DND-41 (cell line): ENCODE results near the gene OVOL1.

Experiments used
- ATAC-seq: fragments of 200-7000 bp; cut with Tn5 transposase; 3 replicates; pipeline ENCODE4 v1.9.1; 2021; ENCODE audit warnings: low read depth; ENCODE audit not compliant: insufficient read depth
- DNase-seq: peaks from one replicate; pipeline ENCODE4 v3.0.0-alpha.2; 2020
- H2AFZ ChIP-seq: 2 replicates; pipeline ENCODE4 v1.6.0; 2012; ENCODE audit warnings: low read depth, low read length
- H3K27ac ChIP-seq: 2 replicates; pipeline ENCODE4 v1.5.1; 2012; ENCODE audit warnings: low read length, inconsistent platforms
- H3K27me3 ChIP-seq: fragments of 200-600 bp; sonication (generic); 2 replicates; pipeline ENCODE4 v1.6.0; 2012; ENCODE audit warnings: low read length, mild to moderate bottlenecking, inconsistent platforms; ENCODE audit not compliant: insufficient read depth, poor library complexity
- H3K36me3 ChIP-seq: 2 replicates; pipeline ENCODE4 v1.5.1; 2012; ENCODE audit warnings: low read length, inconsistent platforms; ENCODE audit not compliant: insufficient read depth
- H3K4me1 ChIP-seq: 2 replicates; pipeline ENCODE4 v1.5.1; 2012; ENCODE audit warnings: mild to moderate bottlenecking, low read length; ENCODE audit not compliant: insufficient read depth
- H3K4me2 ChIP-seq: 2 replicates; pipeline ENCODE4 v1.6.0; 2012; ENCODE audit warnings: mild to moderate bottlenecking, moderate library complexity, low read length, inconsistent platforms; ENCODE audit not compliant: insufficient read depth
- H3K4me3 ChIP-seq, 2 experiments: fragments of 200-600 bp in 1 of 2; shearing (Covaris generic) in 1 of 2; 2 replicates each; pipeline ENCODE4 v1.5.1; 2012 to 2016; ENCODE audit warnings: inconsistent platforms in 2 of 2, low read length in 2 of 2, mild to moderate bottlenecking in 2 of 2, low read depth in 1 of 2, moderate library complexity in 1 of 2
- H3K79me2 ChIP-seq: 2 replicates; pipeline ENCODE4 v1.6.0; 2012; ENCODE audit warnings: low read length, inconsistent platforms; ENCODE audit not compliant: insufficient read depth
- H3K9ac ChIP-seq: 2 replicates; pipeline ENCODE4 v1.6.0; 2012; ENCODE audit warnings: low read depth, mild to moderate bottlenecking, inconsistent platforms, low read length, moderate library complexity
- H3K9me3 ChIP-seq: 2 replicates; pipeline ENCODE4 v1.5.1; 2012; ENCODE audit warnings: low read length, moderate library complexity, mild to moderate bottlenecking, inconsistent platforms; ENCODE audit not compliant: insufficient read depth, severe bottlenecking
- H4K20me1 ChIP-seq: 2 replicates; pipeline ENCODE4 v1.6.0; 2012; ENCODE audit warnings: low read length; ENCODE audit not compliant: insufficient read depth
- EZH2 ChIP-seq: IDR thresholded peaks from 3 replicates; pipeline ENCODE4 v1.6.1; 2012; ENCODE audit warnings: borderline replicate concordance, low read depth, mild to moderate bottlenecking, moderate library complexity, low read length, inconsistent platforms; ENCODE audit not compliant: severe bottlenecking
- TF ChIP-seq, protein P1 (sequence below): IDR thresholded peaks from 2 replicates; pipeline ENCODE4 v1.5.1; 2012; ENCODE audit warnings: borderline replicate concordance, low read length, moderate library complexity, mild to moderate bottlenecking; ENCODE audit not compliant: poor library complexity, severe bottlenecking; ENCODE audit errors: extremely low read depth

The OVOL1 gene

DNA sequence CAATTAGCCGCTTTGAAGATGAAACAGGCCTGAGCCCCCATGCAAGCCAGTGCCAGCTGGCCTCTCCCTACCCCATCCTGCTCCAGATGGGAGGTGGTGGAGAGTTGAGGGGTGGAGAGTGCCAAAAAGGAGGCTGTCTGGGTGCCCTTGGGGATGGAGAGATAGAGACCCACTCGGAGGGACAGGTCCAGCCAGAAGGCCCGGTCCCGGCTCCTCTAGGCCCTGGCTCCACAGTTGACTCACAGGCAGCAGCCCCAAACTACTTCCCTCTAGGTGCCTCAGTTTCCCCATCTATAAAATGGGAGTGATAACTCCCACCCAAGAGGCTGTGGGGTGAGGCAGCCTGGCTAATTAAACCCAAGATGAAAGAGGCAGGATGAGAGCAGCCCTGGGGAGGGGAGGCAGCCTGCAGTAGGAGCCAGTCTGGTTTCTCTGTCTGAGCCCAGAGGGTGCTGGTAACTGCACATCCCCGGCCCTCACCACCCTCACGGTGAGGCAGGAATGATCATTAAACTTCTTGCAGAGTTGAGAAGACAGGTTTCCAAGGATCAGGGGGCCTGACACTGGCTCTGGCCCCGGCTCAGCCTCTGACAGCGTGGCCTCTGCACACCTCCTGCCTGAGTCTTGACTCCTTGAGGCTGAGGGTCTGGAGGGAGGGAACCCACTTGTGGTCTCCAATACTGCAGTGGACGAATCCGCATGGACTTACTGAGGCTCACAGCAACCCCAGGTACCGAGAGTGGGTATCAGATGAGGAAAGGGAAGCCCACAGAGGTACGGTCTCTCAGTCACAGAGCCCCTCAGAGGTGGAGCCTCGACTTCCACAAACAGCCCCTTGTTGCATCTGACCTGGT, 4.7 kb upstream of the OVOL1 start:
- no peak for DNase-seq
- Histone ChIP-seq H3K4me1 (peaks cover 26% of the 10 kb centered on the region), H3K27me3 (no peaks in the 10 kb centered on the region), H3K9ac (peak overlapping the region; percentile 93; the same call in 1 of the 2 replicates), H3K27ac (no peak overlapping the region), H3K9me3 (no peaks in the 10 kb centered on the region), H3K4me2 (peak overlapping the region; percentile 97; the same call in 1 of the 2 replicates), H3K4me3 (0 out of 4 replicates have a peak overlapping the region, but pooled peaks of 1 of the 2 experiments have one; percentile 97), H2AFZ (no peak overlapping the region), H3K79me2 (peaks cover 19% of the 10 kb centered on the region), H3K36me3 (peaks cover 25% of the 10 kb centered on the region), H4K20me1 (peaks cover 25% of the 10 kb centered on the region)
- no peak for TF ChIP-seq EZH2
- TF ChIP-seq, protein P1, sequence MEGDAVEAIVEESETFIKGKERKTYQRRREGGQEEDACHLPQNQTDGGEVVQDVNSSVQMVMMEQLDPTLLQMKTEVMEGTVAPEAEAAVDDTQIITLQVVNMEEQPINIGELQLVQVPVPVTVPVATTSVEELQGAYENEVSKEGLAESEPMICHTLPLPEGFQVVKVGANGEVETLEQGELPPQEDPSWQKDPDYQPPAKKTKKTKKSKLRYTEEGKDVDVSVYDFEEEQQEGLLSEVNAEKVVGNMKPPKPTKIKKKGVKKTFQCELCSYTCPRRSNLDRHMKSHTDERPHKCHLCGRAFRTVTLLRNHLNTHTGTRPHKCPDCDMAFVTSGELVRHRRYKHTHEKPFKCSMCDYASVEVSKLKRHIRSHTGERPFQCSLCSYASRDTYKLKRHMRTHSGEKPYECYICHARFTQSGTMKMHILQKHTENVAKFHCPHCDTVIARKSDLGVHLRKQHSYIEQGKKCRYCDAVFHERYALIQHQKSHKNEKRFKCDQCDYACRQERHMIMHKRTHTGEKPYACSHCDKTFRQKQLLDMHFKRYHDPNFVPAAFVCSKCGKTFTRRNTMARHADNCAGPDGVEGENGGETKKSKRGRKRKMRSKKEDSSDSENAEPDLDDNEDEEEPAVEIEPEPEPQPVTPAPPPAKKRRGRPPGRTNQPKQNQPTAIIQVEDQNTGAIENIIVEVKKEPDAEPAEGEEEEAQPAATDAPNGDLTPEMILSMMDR = no peak
- ATAC-seq = no peak

DNA sequence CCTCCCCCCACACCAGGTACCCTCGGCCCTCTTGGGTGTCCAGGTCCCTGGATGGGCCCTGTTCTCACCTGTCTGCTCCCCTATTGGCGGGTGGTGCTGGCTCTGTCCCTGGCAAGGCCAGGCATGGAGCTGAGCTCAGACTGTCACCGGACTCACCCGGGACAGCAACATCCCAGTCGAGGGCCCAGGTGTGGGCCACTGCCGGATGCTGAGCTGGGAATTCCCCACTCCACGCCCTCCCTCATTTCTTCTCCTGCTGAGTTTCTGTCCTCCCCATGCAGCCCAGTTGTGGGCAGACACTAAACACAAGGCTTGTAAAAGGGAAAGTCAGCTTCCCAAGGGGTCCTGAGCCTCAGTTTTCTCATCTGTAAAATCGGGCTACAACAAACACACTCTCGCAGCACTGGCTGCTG, 4.0 kb upstream of the OVOL1 start:
- Histone ChIP-seq H3K4me3 (no peak overlapping the region), H3K9me3 (no peaks in the 10 kb centered on the region), H3K4me1 (peaks cover 26% of the 10 kb centered on the region), H3K27ac (no peak overlapping the region), H3K36me3 (peaks cover 18% of the 10 kb centered on the region), H3K27me3 (no peaks in the 10 kb centered on the region), H4K20me1 (peaks cover 19% of the 10 kb centered on the region), H3K79me2 (peaks cover 19% of the 10 kb centered on the region), H3K4me2 (no peak overlapping the region), H2AFZ (no peak overlapping the region), H3K9ac (no peak overlapping the region)
- no peak for DNase-seq
- no peak for ATAC-seq
- TF ChIP-seq, protein P1 = no peak
- TF ChIP-seq EZH2 = no peak

DNA sequence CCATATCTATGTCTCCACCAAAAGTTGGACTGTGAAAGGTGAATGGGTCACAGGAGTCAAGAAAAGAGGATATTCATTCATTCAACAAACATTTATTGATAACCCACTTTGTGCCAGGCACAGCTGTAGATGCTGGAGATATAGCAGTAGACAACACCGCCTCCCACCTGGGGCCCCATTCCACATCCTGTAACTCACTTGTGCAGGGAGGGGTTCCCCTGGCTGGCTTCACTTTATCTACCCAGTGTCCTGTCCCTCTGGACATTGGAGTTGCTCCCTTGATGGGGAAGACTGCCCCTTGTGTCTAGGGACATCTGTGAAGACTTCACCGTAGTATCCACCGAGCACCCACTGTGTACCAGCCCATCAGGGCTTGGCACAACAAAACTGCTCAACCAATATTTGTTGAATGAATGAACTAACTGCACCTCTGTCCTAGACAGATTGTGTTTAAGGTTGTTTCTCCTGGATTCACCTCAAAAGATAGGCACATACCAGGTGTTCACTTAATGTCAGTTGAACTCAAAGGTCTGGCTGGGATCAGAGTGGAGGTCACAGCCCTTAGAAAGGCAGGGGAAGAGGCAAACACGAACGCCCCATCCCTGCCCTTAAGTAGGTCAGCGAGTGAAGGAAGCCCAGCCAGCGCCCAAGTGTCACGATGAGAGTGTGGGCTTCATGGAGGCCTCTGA, 1.4 kb upstream of the OVOL1 start:
- Histone ChIP-seq H2AFZ (no peak overlapping the region), H3K9ac (no peak overlapping the region), H3K36me3 (no peaks in the 10 kb centered on the region), H3K27me3 (no peaks in the 10 kb centered on the region), H3K27ac (no peak overlapping the region), H3K4me2 (no peak overlapping the region), H3K4me1 (peaks cover 11% of the 10 kb centered on the region), H3K4me3 (no peak overlapping the region), H3K9me3 (no peaks in the 10 kb centered on the region), H4K20me1 (no peaks in the 10 kb centered on the region), H3K79me2 (peaks cover 1% of the 10 kb centered on the region; the same call in 1 of the 2 replicates)
- TF ChIP-seq, protein P1 = no peak
- TF ChIP-seq EZH2 = no peak
- DNase-seq = no peak
- ATAC-seq = no peak
